Activated T-cell treated with anti-CD3 and anti-CD28 coated beads, Interleukin-2, amount 50 U/mL, for 72 hours (primary cell): ENCODE measurements around the gene PRUNE2. TPM values are rescaled to one million over a fixed set of nuclear protein-coding genes. Genes with fewer than 3 reads are reported as not detected.

Experiments
- ATAC-seq, 2 donors: fragments of 150-1000 bp; cut with Tn5 transposase; replicated peaks in 1 of 2; 2 replicates each; pipeline ENCODE4 v1.10.0; 2021; ENCODE audit warnings: moderate library complexity in 2 of 2, mild to moderate bottlenecking in 1 of 2
- DNase-seq, 2 donors: peaks; one replicate each; pipeline ENCODE4 v3.0.0; 2021 to 2022; ENCODE audit warnings: mixed read lengths in 1 of 2
- H3K27ac Mint-ChIP-seq: one replicate; pipeline ENCODE4 v1.8.0; 2022; ENCODE audit warnings: mild to moderate bottlenecking, moderate library complexity, mixed read lengths
- H3K27me3 Mint-ChIP-seq: one replicate; pipeline ENCODE4 v1.8.0; 2022; ENCODE audit warnings: low read depth, mixed read lengths
- H3K36me3 Mint-ChIP-seq, 2 donors: one replicate each; pipeline ENCODE4 v1.8.0; 2022; ENCODE audit warnings: mixed read lengths in 2 of 2, mild to moderate bottlenecking in 1 of 2; ENCODE audit not compliant: insufficient read depth in 2 of 2
- H3K4me1 Mint-ChIP-seq: one replicate; pipeline ENCODE4 v1.8.0; 2022; ENCODE audit warnings: low read depth, mixed read lengths
- H3K4me3 Mint-ChIP-seq, 2 donors: one replicate each; pipeline ENCODE4 v1.8.0; 2022; ENCODE audit warnings: mild to moderate bottlenecking in 2 of 2, mixed read lengths in 2 of 2, moderate library complexity in 2 of 2
- H3K9me3 Mint-ChIP-seq, 2 donors: one replicate each; pipeline ENCODE4 v1.8.0; 2022; ENCODE audit warnings: mixed read lengths in 2 of 2
- total RNA-seq, 2 donors: library from RNA; stranded (reverse); gene quantifications; one replicate each; pipeline ENCODE4 v1.2.3, GENCODE V29; 2022

Gene PRUNE2
- total RNA-seq, 2 donors from 2014 or later: 0.69 to 1.5 TPM

DNA sequence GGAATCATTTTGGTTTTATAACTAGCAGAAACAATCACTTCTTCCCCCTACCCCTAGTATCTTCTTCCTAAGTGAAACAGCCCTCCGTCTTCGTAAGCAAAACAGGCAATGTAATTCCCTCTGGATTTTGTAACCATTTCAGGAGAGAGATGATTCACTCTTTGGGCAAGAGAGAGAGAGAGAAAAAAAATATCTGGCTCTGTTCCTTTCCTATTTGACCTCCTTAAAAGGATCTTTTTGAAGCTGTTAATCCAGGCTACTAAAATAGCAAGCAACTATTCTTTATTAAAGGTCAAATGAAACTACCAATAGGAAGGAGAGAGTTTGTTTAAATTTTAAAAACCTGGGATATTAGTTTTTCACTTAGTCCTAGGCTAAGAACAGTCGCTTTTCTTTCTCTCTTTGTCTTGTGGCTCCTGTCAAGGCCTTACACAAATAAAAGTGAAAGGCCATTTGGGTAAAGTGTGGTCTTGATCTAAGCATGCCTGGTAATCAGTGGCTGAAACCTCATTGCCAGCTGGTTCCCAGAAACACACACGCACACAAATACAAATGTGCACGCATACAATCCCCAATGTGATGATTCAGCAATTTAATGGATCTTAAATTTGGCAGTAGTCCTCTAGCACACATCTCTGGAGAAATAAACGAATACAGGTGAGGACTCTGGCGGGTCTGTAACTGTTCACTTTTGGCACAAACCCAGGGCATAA, 70.2 kb downstream of the PRUNE2 start:
- no peaks in the 10 kb centered on the region for H3K4me1 Mint-ChIP-seq
- no peaks in the 10 kb centered on the region for H3K27me3 Mint-ChIP-seq
- no peak for DNase-seq
- H3K9me3 Mint-ChIP-seq: no peaks in the 10 kb centered on the region
- ATAC-seq: no peak
- H3K27ac Mint-ChIP-seq: no peak overlapping the region
- no peaks in the 10 kb centered on the region for H3K36me3 Mint-ChIP-seq
- H3K4me3 Mint-ChIP-seq: no peak overlapping the region

DNA sequence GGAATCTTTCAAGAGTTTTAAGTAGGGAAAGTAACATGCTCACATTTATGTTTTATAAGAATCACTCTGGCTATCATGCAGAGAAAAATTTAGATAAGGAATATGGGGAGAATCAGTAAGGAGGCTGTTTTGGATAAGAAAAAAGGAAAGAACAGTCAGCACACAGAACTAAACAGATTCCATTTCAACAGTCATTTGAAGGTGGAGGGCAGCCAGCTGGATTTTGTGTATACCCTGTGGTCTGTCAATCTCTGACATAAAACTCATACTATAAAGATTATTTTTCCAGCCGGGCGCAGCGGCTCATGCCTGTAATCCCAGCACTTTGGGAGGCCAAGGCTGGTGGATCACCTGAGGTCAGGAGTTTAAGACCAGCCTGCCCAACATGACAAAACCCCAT, 77.5 kb downstream of the PRUNE2 start:
- Mint-ChIP-seq H3K27ac (no peak overlapping the region), H3K4me1 (no peaks in the 10 kb centered on the region), H3K9me3 (peaks cover 0 to 4% of the 10 kb centered on the region in 2 donors), H3K27me3 (peaks cover 5% of the 10 kb centered on the region), H3K4me3 (no peak overlapping the region), H3K36me3 (no peaks in the 10 kb centered on the region)
- no peak for ATAC-seq
- DNase-seq: no peak

DNA sequence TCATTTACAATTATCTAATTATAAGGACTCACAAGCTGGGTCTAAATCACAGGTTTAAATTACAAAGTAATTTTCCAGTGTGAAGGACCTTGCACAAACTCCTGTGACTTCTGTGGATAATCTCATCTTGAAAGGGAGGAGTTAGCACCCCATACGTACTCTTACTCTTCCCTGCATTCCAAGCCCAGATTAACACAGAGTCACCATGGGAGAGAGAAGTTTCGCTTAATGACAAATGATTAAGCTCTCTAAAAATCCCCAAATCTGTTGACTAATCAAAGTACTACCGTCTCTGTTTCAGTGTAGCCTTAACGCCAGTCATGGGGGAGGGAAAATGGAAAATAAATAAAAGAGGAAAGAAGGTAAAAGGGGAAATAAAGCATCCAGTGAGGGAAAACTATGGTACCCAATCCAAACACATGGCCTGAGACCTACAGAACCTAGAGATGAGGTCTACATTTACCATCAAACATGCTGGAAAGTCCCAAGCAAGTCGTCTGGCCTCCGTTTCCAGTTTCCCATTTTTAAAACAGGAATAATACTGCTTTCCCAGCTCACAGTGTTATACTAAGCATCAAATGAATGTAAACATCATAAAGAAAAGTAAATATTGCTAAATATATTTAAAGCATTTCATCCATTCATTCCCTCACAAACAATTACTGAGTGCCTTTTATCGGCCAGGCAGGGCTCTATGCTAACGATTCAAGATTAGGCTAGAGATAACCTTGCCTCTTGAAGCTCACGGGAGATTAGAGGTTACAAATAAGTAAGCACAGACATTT, 78.4 kb downstream of the PRUNE2 start:
- Mint-ChIP-seq H3K4me3 (no peak overlapping the region), H3K27me3 (peaks cover 6% of the 10 kb centered on the region), H3K9me3 (peaks cover 0 to 4% of the 10 kb centered on the region in 2 donors), H3K4me1 (no peaks in the 10 kb centered on the region), H3K36me3 (no peaks in the 10 kb centered on the region), H3K27ac (no peak overlapping the region)
- ATAC-seq: no peak
- DNase-seq: no peak

DNA sequence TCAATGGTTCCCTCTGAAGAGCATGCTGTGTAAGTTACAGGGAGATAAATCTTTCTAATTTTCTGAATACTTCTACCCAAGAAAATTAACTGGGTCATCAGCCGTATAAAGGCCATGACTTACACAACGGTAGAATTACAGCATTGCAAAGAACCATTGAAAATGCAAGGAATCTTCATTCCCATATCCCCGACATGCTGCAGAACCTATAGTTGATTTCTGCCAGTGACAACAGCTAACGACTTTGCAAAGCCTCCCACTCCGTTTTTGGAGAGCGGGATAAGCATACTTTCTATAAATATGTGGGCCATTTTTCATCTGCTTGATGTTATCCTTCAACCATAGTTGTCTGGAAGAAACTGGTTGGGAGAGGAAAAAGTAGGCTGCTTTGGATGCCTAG, 85.5 kb downstream of the PRUNE2 start:
- ATAC-seq (no peak), DNase-seq (no peak)
- Mint-ChIP-seq H3K36me3 (no peaks in the 10 kb centered on the region), H3K9me3 (no peaks in the 10 kb centered on the region), H3K4me1 (no peaks in the 10 kb centered on the region), H3K27me3 (peaks cover 6% of the 10 kb centered on the region), H3K4me3 (no peak overlapping the region), H3K27ac (no peak overlapping the region)

DNA sequence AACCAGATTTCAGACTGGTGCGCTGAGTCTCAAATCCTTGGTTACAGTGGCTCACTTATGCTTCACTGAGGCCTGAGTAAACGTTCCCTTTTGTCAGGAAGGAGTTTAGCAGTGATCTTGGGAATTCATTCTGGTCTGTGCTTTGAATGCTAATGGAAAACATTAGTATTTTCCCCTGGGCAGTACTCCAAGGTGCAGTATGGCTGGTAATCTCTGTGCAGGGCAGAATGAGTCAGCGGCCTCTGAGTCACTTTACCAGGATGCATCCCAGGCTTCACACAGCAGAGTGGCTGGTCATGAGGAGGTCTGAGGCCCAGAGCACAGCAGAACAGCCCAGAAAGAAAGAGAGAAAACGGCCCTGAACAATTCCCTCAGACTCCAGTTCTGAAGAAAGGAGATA, 87.6 kb downstream of the PRUNE2 start:
- H3K9me3 Mint-ChIP-seq: no peaks in the 10 kb centered on the region
- H3K27me3 Mint-ChIP-seq: no peaks in the 10 kb centered on the region
- H3K27ac Mint-ChIP-seq: no peak overlapping the region
- H3K36me3 Mint-ChIP-seq: no peaks in the 10 kb centered on the region
- no peak for DNase-seq
- no peak overlapping the region for H3K4me3 Mint-ChIP-seq
- no peaks in the 10 kb centered on the region for H3K4me1 Mint-ChIP-seq
- no peak for ATAC-seq

DNA sequence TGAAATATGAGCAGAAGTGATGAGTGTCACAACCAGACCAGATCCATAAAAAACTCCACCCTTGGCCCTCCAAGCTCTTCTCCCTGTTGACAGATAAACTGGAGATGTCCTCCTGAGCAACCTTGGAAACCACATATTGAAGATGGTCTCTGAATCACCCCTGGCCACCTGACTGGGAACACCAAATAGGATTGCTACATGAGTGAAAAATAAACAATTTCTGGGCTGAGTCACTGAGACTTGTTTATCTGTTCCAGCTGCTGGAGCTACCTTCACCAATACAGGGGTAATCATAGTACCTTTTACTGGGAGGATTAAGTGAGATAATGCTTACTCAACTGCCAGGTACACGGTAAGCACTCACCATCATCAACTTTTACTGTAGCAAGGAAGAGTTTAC, 88.4 kb downstream of the PRUNE2 start:
- no peaks in the 10 kb centered on the region for H3K36me3 Mint-ChIP-seq
- no peaks in the 10 kb centered on the region for H3K9me3 Mint-ChIP-seq
- no peak overlapping the region for H3K4me3 Mint-ChIP-seq
- H3K4me1 Mint-ChIP-seq: no peaks in the 10 kb centered on the region
- H3K27me3 Mint-ChIP-seq: no peaks in the 10 kb centered on the region
- no peak overlapping the region for H3K27ac Mint-ChIP-seq
- no peak for ATAC-seq
- no peak for DNase-seq

DNA sequence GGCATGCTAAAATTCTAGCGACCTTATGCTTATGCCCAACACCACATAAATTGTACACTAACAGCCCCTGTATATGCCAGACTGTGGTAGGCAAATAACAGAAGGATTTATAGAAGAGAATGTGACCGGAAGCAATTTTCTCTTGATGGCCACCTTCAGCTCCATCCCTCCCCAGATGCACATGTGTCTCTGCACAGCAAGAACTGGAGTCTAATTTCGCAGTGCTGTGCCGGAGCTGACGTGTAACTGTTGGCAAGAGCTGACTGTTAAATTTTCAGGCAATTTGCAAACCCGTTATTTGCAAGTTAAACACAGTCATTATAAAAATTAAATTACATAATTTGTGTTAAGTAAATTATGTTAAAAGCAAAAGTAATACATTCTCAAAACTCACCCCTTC, 93.3 kb downstream of the PRUNE2 start:
- ATAC-seq: no peak
- Mint-ChIP-seq H3K4me3 (no peak overlapping the region), H3K27ac (no peak overlapping the region)

DNA sequence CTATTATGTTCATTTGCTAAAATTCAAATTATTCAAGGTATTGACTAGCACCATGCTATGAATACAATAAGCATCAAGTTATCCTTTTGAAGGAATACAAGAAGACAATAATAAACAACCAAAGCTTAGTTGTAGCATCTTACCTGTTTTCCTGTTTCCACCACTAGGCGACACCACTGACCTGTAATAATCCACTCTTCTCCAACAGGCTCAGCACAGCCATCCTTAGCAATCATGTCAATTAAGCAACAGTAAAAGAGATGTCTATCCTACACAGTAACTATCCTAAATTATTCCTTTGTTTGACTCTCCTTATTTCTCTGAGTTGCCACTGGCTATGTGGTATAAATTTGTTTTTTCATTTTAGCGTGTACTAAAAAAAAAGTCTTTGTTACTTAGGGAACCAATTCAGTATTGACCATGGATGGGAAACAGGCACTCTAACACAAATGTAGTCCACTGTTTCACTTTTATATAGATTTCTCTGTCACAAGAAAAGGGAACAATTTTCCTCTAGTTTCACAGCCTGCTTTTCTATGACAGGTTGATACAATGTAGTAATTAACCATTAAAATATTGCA, 95.4 kb downstream of the PRUNE2 start:
- Mint-ChIP-seq H3K9me3 (no peaks in the 10 kb centered on the region), H3K36me3 (no peaks in the 10 kb centered on the region), H3K27me3 (peaks cover 12% of the 10 kb centered on the region), H3K4me3 (no peak overlapping the region), H3K4me1 (no peaks in the 10 kb centered on the region), H3K27ac (no peak overlapping the region)
- ATAC-seq: peak; percentile 43 to 44
- peak; percentile 18 to 23 for DNase-seq

More for the DNA sequence above, 93.3 kb downstream of the PRUNE2 start:
- Mint-ChIP-seq H3K9me3 (no peaks in the 10 kb centered on the region), H3K4me1 (no peaks in the 10 kb centered on the region), H3K36me3 (no peaks in the 10 kb centered on the region), H3K27me3 (peaks cover 12% of the 10 kb centered on the region)
- no peak for DNase-seq

DNA sequence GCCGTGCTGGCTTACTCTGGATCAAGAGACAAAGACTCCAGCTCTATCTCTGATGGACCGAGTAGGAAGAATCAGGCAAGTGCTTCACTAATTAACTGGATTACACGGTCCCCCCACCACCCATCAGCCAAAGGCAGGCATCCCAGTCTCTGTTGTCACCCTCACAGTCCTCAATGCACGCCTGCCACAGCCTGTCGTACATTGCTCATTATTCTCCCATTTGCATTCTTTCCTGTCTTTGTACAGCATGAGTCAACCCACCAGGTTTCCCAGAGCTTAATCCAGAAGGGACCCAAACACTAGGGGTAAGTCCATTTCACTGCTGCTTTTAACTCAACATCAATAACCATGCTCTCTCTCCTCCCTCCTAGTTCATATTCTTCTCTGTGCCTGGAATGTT, 97.3 kb downstream of the PRUNE2 start:
- no peak for DNase-seq
- Mint-ChIP-seq H3K36me3 (no peaks in the 10 kb centered on the region), H3K9me3 (no peaks in the 10 kb centered on the region), H3K4me1 (no peaks in the 10 kb centered on the region), H3K27me3 (peaks cover 15% of the 10 kb centered on the region), H3K27ac (no peak overlapping the region), H3K4me3 (no peak overlapping the region)
- no peak for ATAC-seq

DNA sequence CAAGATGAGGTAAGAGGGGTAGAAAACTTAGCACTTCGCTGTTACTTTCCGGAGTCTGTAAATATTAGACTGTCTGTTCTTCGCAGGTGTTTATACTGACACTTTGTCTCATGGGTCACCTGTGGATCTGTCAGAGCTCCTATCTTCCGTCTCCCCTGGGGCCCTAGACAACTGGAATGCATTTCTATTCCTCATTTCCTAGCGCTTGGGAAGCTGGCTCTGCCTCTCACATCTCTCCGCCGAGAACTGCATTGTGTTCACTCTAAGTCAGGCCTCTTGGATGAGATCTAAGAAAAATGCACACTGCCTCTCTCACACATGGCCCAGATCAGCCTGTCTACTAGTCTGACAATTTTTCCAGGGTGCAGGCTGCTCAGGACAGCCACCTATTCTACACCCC, 102.2 kb downstream of the PRUNE2 start:
- Mint-ChIP-seq H3K4me1 (no peaks in the 10 kb centered on the region), H3K9me3 (no peaks in the 10 kb centered on the region), H3K27me3 (peaks cover 12% of the 10 kb centered on the region), H3K4me3 (no peak overlapping the region), H3K36me3 (no peaks in the 10 kb centered on the region), H3K27ac (no peak overlapping the region)
- DNase-seq (no peak), ATAC-seq (no peak)

DNA sequence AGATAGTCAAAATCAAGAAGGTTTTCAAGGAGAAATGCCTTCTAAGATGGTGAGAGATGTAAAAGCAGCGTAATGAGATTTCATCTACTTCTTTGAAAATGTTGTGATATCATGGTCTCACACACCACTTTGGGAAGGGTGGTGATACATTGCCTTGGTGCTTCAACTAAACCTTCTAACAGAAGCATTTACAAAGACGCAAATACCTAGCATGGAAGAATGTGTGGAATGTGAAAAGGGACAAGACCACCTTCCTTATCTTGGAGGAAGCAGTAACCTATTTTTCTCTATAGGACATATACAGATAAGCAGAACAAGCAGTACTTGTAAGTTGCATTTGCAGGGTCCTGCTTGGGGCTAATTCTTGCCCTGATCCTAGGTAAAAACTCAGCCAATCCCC, 102.8 kb downstream of the PRUNE2 start:
- no peak overlapping the region for H3K27ac Mint-ChIP-seq

DNA sequence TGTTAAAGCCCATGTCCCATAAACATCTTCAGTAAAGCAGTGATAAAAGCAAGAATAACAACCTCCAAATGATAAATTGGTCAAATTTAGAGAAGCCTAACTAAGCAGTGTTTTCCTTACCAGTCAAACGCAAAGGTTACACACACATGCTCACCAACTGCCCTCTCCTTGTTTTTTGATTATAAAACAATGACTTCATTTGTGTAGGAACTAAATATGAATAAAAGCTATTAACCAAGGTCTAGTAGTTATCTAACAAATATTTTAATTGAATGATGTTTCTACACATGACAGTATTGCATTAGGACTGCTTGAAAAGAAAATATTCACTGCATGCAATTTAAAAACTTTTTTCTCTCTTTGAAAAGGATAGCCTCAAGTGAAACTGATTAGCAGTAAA, 105.0 kb downstream of the PRUNE2 start:
- H3K4me1 Mint-ChIP-seq: no peaks in the 10 kb centered on the region
- ATAC-seq (no peak), DNase-seq (no peak)
- H3K9me3 Mint-ChIP-seq: no peaks in the 10 kb centered on the region
- peaks cover 12% of the 10 kb centered on the region for H3K27me3 Mint-ChIP-seq
- H3K36me3 Mint-ChIP-seq: no peaks in the 10 kb centered on the region
- H3K4me3 Mint-ChIP-seq: no peak overlapping the region
- no peak overlapping the region for H3K27ac Mint-ChIP-seq

More for the DNA sequence above, 102.8 kb downstream of the PRUNE2 start:
- peaks cover 12% of the 10 kb centered on the region for H3K27me3 Mint-ChIP-seq
- no peaks in the 10 kb centered on the region for H3K36me3 Mint-ChIP-seq
- H3K9me3 Mint-ChIP-seq: no peaks in the 10 kb centered on the region
- no peak overlapping the region for H3K4me3 Mint-ChIP-seq
- DNase-seq: no peak
- H3K4me1 Mint-ChIP-seq: no peaks in the 10 kb centered on the region
- no peak for ATAC-seq

DNA sequence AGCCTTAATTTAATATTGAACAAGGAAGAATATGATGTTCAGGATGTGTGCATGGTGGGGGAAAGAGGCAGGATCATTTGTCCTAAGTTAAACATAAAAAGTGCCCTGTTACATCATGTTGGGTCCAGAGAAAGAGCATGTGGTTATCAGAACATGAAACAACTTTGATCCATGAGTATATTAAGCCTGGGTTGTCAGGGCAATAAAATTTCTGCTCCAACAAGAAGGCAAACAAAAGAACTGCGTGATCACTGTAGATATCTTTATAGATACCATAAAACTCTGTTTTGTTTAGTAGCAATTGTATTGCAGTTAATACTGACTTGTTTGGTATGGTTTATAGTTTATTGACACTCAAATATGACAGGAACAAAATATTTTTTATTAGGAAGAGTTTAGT, 106.4 kb downstream of the PRUNE2 start:
- Mint-ChIP-seq H3K4me1 (no peaks in the 10 kb centered on the region), H3K27ac (no peak overlapping the region), H3K9me3 (no peaks in the 10 kb centered on the region), H3K36me3 (no peaks in the 10 kb centered on the region), H3K27me3 (peaks cover 19% of the 10 kb centered on the region), H3K4me3 (no peak overlapping the region)
- DNase-seq (no peak), ATAC-seq (no peak)
